T-helper 1 cell (primary cell): ENCODE results near the gene HIC1.

ENCODE experiments used
- DNase-seq, 5 donors: peaks; one replicate each; pipeline ENCODE4 v3.0.0-alpha.2; 2012 to 2020

The HIC1 gene

GRCh38 chr17:2025220-2025621 is 29.7 kb upstream of the HIC1 start, which contains the start of gene RTN4RL1:
RTN4RL1 (minus strand) TSS chr17:2025334; CDS start chr17:2024865, 469 bp downstream.
- peak; percentile 64 to 72 (median 67) for DNase-seq

GRCh38 chr17:2025622-2026309 is 29.1 kb upstream of the HIC1 start:
- no peak for DNase-seq

GRCh38 chr17:2027528-2028233 is 27.2 kb upstream of the HIC1 start:
- no peak for DNase-seq

- no peak for DNase-seq
Observed at GRCh38 chr17:2028234-2028614, 26.7 kb upstream of the HIC1 start.

- DNase-seq, result no peak
Observed at GRCh38 chr17:2028737-2029136, 26.2 kb upstream of the HIC1 start.

- peak; percentile 70 to 85 (median 80) for DNase-seq
Observed at GRCh38 chr17:2029911-2030778, 24.8 kb upstream of the HIC1 start, which contains the start of gene DPH1. DPH1 (plus strand) TSS chr17:2030153; CDS start chr17:2030170, 17 bp downstream.

- no peak for DNase-seq
Observed at GRCh38 chr17:2030779-2031163, 24.1 kb upstream of the HIC1 start.

GRCh38 chr17:2033153-2033552 is 21.8 kb upstream of the HIC1 start:
- no peak for DNase-seq

- DNase-seq, result no peak
Observed at GRCh38 chr17:2034157-2034556, 20.7 kb upstream of the HIC1 start.

- DNase-seq, result no peak
Observed at GRCh38 chr17:2034806-2035540, 19.9 kb upstream of the HIC1 start.

- DNase-seq, result no peak
Observed at GRCh38 chr17:2035541-2036488, 19.1 kb upstream of the HIC1 start.

- DNase-seq, result no peak
Observed at GRCh38 chr17:2037155-2037554, 17.7 kb upstream of the HIC1 start.

GRCh38 chr17:2040219-2040827 is 14.6 kb upstream of the HIC1 start:
- DNase-seq, result no peak

- DNase-seq, result no peak
Observed at GRCh38 chr17:2040942-2041560, 13.9 kb upstream of the HIC1 start.

- peak; percentile 95 to 98 (median 96) for DNase-seq
Observed at GRCh38 chr17:2041561-2042389, 13.1 kb upstream of the HIC1 start, which contains the start of gene OVCA2. OVCA2 (plus strand) TSS chr17:2042022; CDS start chr17:2042048, 26 bp downstream.

- no peak for DNase-seq
Observed at GRCh38 chr17:2042390-2042847, 12.5 kb upstream of the HIC1 start.

- DNase-seq, result no peak
Observed at GRCh38 chr17:2042933-2043332, 12.0 kb upstream of the HIC1 start.

GRCh38 chr17:2043785-2044184 is 11.1 kb upstream of the HIC1 start:
- no peak for DNase-seq

GRCh38 chr17:2044263-2044894 is 10.5 kb upstream of the HIC1 start:
- no peak for DNase-seq
